HG03066 (cell line): ENCODE measurements around the gene NFIX.

Source experiments
- ATAC-seq: cut with Tn5 transposase; IDR thresholded peaks from one replicate; pipeline ENCODE4 v1.9.1; 2021; ENCODE audit warnings: low read depth; ENCODE audit not compliant: unreplicated experiment

Gene NFIX

DNA sequence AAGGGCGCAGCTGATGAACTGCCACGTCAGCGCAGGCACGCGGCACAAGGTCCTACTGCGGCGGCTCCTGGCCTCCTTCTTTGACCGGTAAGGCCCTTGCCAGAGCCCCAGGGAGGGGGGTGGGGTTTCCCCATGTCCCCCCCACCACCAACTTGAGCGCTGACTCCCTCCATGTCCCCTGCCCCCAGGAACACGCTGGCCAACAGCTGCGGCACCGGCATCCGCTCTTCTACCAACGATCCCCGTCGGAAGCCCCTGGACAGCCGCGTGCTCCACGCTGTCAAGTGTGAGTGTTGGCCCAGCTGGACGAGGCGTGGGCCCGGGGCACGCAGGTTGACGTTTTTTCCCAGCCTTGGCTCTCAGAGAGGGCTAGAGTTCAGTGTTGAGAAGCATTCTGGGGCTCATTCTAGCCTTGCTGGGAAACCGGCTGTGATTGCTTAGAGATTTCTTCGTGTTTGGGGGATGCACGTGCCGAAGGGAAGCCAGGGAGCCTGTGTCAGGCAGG, 142.1 kb downstream of the NFIX start:
- no peak for ATAC-seq

DNA sequence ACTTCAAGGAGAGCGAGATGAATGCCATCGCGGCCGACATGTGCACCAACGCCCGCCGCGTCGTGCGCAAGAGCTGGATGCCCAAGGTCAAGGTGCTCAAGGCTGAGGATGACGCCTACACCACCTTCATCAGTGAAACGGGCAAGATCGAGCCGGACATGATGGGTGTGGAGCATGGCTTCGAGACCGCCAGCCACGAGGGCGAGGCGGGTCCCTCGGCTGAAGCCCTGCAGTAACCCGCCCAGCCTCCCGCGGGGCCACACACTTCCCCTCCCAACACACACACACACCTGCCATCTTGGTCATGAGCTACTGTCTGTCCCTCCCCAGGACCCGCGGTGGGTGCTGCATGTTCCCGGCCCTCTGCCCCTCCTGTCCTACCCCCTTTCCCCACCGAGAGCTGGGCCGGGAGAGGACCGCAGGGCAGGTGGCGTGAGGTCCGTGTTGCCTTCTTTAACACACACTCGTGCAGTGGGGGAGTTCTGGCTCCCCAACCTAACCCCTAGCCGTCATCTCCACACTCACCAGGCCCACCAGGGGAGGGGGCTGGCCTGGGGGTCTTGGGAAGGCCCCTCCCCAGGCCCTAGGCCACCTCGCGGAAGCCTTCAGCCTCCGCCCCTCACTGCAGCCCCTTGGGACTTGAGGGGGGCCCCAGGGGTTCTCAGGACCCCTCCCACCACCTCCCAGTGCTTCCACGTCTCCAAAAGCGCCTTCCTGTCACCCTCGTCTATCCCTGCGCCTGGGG, 143.1 kb downstream of the NFIX start:
- ATAC-seq = no peak

DNA sequence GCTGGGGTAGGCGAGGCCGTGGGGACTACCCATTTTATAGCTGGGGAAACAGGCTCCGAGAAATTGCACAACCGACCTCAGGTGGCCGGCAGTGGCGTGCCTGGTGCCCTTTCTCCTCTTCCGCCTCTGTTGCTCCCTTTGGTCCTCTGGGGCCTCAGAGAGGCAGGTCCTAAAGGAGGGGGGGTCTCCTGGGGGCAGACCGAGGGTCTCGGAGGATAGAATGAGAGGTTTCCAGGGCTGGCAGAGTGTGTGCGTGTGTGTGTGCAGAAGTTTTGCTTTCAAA, 143.6 kb downstream of the NFIX start:
- ATAC-seq = no peak

DNA sequence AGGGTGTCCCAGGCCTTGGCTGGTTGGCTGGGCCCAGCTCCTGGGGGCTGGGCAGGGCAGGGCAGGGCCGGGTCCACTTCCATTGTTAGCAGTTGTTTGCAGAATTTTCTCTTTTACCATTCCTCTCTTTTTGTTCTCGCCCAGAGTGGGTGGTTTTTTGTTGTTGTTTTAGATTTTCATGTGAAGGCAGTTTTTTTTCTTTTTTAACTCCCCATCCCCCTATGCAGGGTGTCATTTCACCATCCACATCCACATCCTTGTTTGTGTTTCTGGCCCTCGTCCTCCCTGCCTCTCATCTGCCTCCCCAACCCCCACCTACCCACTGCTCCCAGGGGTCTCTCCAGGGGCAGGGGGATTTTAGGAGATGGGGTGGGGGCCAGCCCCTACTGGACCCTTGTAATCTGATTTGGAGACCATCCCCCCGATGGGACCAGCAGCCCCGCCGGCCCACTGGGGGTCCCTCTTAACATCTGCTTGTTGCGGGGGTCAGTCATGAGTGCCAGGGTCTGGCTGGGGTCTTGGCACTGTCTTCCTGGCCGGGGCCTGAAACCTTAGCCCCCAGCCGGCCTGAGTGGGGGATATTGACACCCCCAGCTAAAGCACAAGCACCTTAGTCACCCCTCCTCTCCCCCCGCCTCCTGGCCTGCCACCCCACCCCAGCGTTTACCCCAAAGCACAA, 144.5 kb downstream of the NFIX start:
- no peak for ATAC-seq

DNA sequence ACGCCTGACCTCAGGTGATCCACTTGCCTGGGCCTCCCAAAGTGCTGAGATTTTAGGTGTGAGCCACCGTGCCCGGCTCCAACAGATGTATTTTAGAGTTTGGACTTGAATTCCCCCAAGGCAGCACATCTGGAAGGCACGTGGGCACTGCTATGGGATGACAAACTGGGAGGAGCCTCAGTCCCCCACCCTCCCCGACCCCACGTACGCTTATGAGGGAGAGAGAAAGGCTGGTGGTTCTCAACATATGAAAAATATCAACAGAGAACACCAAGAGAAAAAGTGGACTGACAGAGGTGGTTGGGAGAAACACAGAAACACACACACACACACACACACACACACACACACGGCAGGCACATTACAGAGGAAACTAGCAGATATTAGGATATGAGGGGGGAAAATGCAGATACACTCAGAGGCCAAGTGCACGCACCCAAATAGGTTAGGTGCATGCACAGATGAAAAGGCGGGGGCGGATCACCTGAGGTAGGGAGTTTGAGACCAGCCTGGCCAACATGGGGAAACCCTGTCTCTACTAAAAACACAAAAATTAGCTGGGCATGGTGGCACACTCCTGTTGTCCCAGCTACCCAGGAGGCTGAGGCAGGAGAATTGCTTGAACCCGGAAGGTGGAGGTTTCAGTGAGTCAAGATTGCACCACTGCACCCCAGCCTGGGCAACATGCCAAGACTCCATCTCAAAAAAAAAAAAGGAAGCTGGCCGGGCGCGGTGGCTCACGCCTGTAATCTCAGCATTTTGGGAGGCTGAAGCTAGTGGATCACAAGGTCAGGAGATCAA, 151.7 kb downstream of the NFIX start:
- no peak for ATAC-seq
